Gastrocnemius medialis (tissue), 4 donors: ENCODE results near the gene SLC39A11. TPM values are rescaled to one million over a fixed set of nuclear protein-coding genes. Genes with fewer than 3 reads are reported as not detected.

ENCODE experiments used
- ATAC-seq, 2 donors: fragments of 150-250 bp; one replicate each; pipeline ENCODE4 v1.9.1; 2016
- DNase-seq, 2 donors: peaks; one replicate each; pipeline ENCODE4 v3.0.0-alpha.2; 2019
- H3K27ac ChIP-seq, 4 donors: fragments of 200-600 bp; sonication (generic); 1 replicate in 1 of 4; 2 replicates in 3 of 4; pipeline ENCODE4 v1.5.1; 2016 to 2018; ENCODE audit warnings: mild to moderate bottlenecking in 2 of 4, moderate library complexity in 1 of 4
- H3K27me3 ChIP-seq, 3 donors: fragments of 200-600 bp; sonication (generic) in 2 of 3; 1 replicate in 1 of 3; 2 replicates in 2 of 3; pipeline versions ENCODE4 v1.5.1 to v1.6.0; 2016 to 2019; ENCODE audit warnings: mild to moderate bottlenecking in 1 of 3, moderate library complexity in 1 of 3
- H3K36me3 ChIP-seq, 2 donors: fragments of 200-600 bp; sonication (generic) in 1 of 2; one replicate each; pipeline ENCODE4 v1.5.1; 2017 to 2018
- H3K4me1 ChIP-seq, 2 donors: fragments of 200-600 bp; sonication (generic) in 1 of 2; one replicate each; pipeline ENCODE4 v1.5.1; 2016 to 2017; ENCODE audit warnings: mild to moderate bottlenecking in 2 of 2
- H3K4me3 ChIP-seq, 4 donors: fragments of 200-600 bp; sonication (generic) in 3 of 4; 1 replicate in 1 of 4; 2 replicates in 3 of 4; pipeline ENCODE4 v1.5.1; 2016 to 2019; ENCODE audit warnings: mild to moderate bottlenecking in 2 of 4
- H3K9me3 ChIP-seq, 3 donors: fragments of 200-600 bp; sonication (generic) in 2 of 3; 1 replicate in 1 of 3; 2 replicates in 2 of 3; pipeline ENCODE4 v1.5.1; 2016 to 2019
- CTCF ChIP-seq, 5 experiments: fragments of 450-650 bp in 3 of 5; fragments of 200-600 bp in 2 of 5; sonication (generic) in 2 of 5; IDR thresholded peaks in 4 of 5; conservative IDR thresholded peaks in 1 of 5; 1 replicate in 4 of 5; 2 replicates in 1 of 5; pipeline ENCODE4 v1.5.1; 2016 to 2019; ENCODE audit warnings: antibody characterized with exemption in 5 of 5, mild to moderate bottlenecking in 3 of 5, moderate library complexity in 3 of 5
- POLR2A ChIP-seq, 2 donors: fragments of 450-650 bp; IDR thresholded peaks; one replicate each; pipeline ENCODE4 v1.6.1; 2017; ENCODE audit warnings: antibody characterized with exemption in 2 of 2, mild to moderate bottlenecking in 2 of 2, moderate library complexity in 2 of 2
- in situ Hi-C, 4 donors: fragments of 200-750 bp; cut with MboI; loops; one replicate each; pipeline versions ENCODE4 v1.15.0 to v1.8.0; 2017; ENCODE audit warnings: low sequenced_read_pairs in 4 of 4
- intact Hi-C: fragments of 100-400 bp; cut with DNase I; formaldehyde crosslinking; loops from one replicate; pipeline ENCODE4 v1.15.1; 2023; ENCODE audit warnings: low total_unique reads
- total RNA-seq, 4 donors: library from RNA; depleted of rRNA; stranded (reverse); fragments of >200 nt; gene quantifications; one replicate each; pipeline versions ENCODE4 v1.1.0 to v1.2.3, GENCODE V29; 2016

The SLC39A11 gene
- total RNA-seq, 4 donors from 2014 or later = 7.6 to 28.4 (median 10.7) TPM

- intact Hi-C loops = no loop called here
- Histone ChIP-seq H3K9me3 (no peaks in the 10 kb centered on the region), H3K4me1 (no peaks in the 10 kb centered on the region), H3K27ac (no peak overlapping the region), H3K27me3 (no peaks in the 10 kb centered on the region), H3K4me3 (no peak overlapping the region), H3K36me3 (no peaks in the 10 kb centered on the region)
- no peak for TF ChIP-seq CTCF (IDR thresholded peaks at IDR 0.05 in 4 of 5, conservative IDR thresholded peaks at IDR 0.05 in 1 of 5)
- no peak for TF ChIP-seq POLR2A (IDR thresholded peaks at IDR 0.05)
- in situ Hi-C loops = no loop called here
- DNase-seq = no peak
- no peak for ATAC-seq
Observed at GRCh38 chr17:72756256-72756655, 336.2 kb downstream of the SLC39A11 start.

- DNase-seq (no peak), ATAC-seq (no peak)
- no peaks in the 10 kb centered on the region for H3K36me3 ChIP-seq
- in situ Hi-C loops = no loop called here
- TF ChIP-seq POLR2A (IDR thresholded peaks at IDR 0.05) (no peak), CTCF (IDR thresholded peaks at IDR 0.05 in 4 of 5, conservative IDR thresholded peaks at IDR 0.05 in 1 of 5) (no peak)
- no peaks in the 10 kb centered on the region for H3K9me3 ChIP-seq
- no peak overlapping the region for H3K4me3 ChIP-seq
- H3K27me3 ChIP-seq = no peaks in the 10 kb centered on the region
- H3K27ac ChIP-seq = no peak overlapping the region
- intact Hi-C loops = no loop called here
- H3K4me1 ChIP-seq = no peaks in the 10 kb centered on the region
Observed at GRCh38 chr17:72754513-72754912, 338.0 kb downstream of the SLC39A11 start.

- in situ Hi-C loops (no loop called here), intact Hi-C loops (no loop called here)
- no peak for DNase-seq
Observed at GRCh38 chr17:72751746-72752145, 340.7 kb downstream of the SLC39A11 start.

GRCh38 chr17:72749119-72749572 is 343.3 kb downstream of the SLC39A11 start:
- no peaks in the 10 kb centered on the region for H3K36me3 ChIP-seq
- in situ Hi-C loops = loop anchor here in 3 of 4 donors (25.0 kb wide), 2 partner anchors 413 to 613 kb away; partner anchors contain the start of gene SSTR2 (in 3 of the 3)
- intact Hi-C loops = no loop called here

More at GRCh38 chr17:72751746-72752145, 340.7 kb downstream of the SLC39A11 start:
- Histone ChIP-seq H3K9me3 (no peaks in the 10 kb centered on the region), H3K36me3 (no peaks in the 10 kb centered on the region), H3K4me1 (no peaks in the 10 kb centered on the region), H3K27ac (no peak overlapping the region), H3K27me3 (no peaks in the 10 kb centered on the region), H3K4me3 (no peak overlapping the region)
- no peak for ATAC-seq
- TF ChIP-seq POLR2A (IDR thresholded peaks at IDR 0.05) (no peak), CTCF (IDR thresholded peaks at IDR 0.05 in 4 of 5, conservative IDR thresholded peaks at IDR 0.05 in 1 of 5) (no peak)

More at GRCh38 chr17:72749119-72749572, 343.3 kb downstream of the SLC39A11 start:
- ATAC-seq (no peak), DNase-seq (no peak)
- TF ChIP-seq CTCF (IDR thresholded peaks at IDR 0.05 in 4 of 5, conservative IDR thresholded peaks at IDR 0.05 in 1 of 5) (no peak), POLR2A (IDR thresholded peaks at IDR 0.05) (no peak)
- Histone ChIP-seq H3K4me1 (no peaks in the 10 kb centered on the region), H3K4me3 (no peak overlapping the region), H3K9me3 (no peaks in the 10 kb centered on the region), H3K27ac (no peak overlapping the region), H3K27me3 (no peaks in the 10 kb centered on the region)
